ENCODE results near the gene MACF1.
"Not testable (repeated sequence)": the region's sequence is repeated elsewhere in the genome, so short reads cannot be mapped to it uniquely, and the experiment has no call there.

- TF ChIP-seq, protein P1, sequence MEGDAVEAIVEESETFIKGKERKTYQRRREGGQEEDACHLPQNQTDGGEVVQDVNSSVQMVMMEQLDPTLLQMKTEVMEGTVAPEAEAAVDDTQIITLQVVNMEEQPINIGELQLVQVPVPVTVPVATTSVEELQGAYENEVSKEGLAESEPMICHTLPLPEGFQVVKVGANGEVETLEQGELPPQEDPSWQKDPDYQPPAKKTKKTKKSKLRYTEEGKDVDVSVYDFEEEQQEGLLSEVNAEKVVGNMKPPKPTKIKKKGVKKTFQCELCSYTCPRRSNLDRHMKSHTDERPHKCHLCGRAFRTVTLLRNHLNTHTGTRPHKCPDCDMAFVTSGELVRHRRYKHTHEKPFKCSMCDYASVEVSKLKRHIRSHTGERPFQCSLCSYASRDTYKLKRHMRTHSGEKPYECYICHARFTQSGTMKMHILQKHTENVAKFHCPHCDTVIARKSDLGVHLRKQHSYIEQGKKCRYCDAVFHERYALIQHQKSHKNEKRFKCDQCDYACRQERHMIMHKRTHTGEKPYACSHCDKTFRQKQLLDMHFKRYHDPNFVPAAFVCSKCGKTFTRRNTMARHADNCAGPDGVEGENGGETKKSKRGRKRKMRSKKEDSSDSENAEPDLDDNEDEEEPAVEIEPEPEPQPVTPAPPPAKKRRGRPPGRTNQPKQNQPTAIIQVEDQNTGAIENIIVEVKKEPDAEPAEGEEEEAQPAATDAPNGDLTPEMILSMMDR (conservative IDR thresholded peaks at IDR 0.05; ENCODE audit: low read depth, low read length): not testable (repeated sequence)
- TF ChIP-seq EZH2phosphoT487 (IDR thresholded peaks at IDR 0.05; ENCODE audit: borderline replicate concordance, low read length): not testable (repeated sequence)
These were observed 3.9 kb downstream of the MACF1 start for GRCh38 chr1:39208360-39208759.

Measured in PC-3 (cell line).